OCI-LY7 (cell line): Measurements from ENCODE around the gene SLCO4C1.

ENCODE experiments used
- CTCF ChIP-seq: fragments of 200-600 bp; sonication (generic); conservative IDR thresholded peaks from 2 replicates; pipeline ENCODE4 v1.5.1; 2014; ENCODE audit warnings: mild to moderate bottlenecking, antibody characterized with exemption, low read length, moderate library complexity, mixed read lengths
- EZH2phosphoT487 ChIP-seq: fragments of 200-600 bp; sonication (generic); IDR thresholded peaks from 2 replicates; pipeline ENCODE4 v1.6.1; 2018; ENCODE audit warnings: low read depth, borderline replicate concordance, mild to moderate bottlenecking, mixed run types, antibody characterized with exemption, low read length, moderate library complexity, mixed read lengths

GRCh38 chr5:102211165-102211564, 84.9 kb downstream of the SLCO4C1 start:
- no peak for TF ChIP-seq CTCF
- no peak for TF ChIP-seq EZH2phosphoT487
